NCI-H146 (cell line): ENCODE results near the gene ERN1.

Experiments
- DNase-seq: peaks from one replicate; lab custom pipeline; 2025; lab: John Stamatoyannopoulos, UW

The ERN1 gene

GRCh38 chr17:64004218-64004770 is 125.7 kb downstream of the ERN1 start:
- no peak for DNase-seq

- DNase-seq: no peak
Measured at GRCh38 chr17:64003526-64004121, 126.3 kb downstream of the ERN1 start.

GRCh38 chr17:64002658-64003525 is 127.1 kb downstream of the ERN1 start:
- no peak for DNase-seq

GRCh38 chr17:64001763-64002529 is 128.0 kb downstream of the ERN1 start:
- no peak for DNase-seq

GRCh38 chr17:64001091-64001579 is 128.8 kb downstream of the ERN1 start:
- no peak for DNase-seq

GRCh38 chr17:63999680-64000531 is 130.0 kb downstream of the ERN1 start:
- DNase-seq: no peak

GRCh38 chr17:63998721-63999679 is 130.9 kb downstream of the ERN1 start:
- no peak for DNase-seq

GRCh38 chr17:63998050-63998720 is 131.8 kb downstream of the ERN1 start, which contains the start of gene PRR29:
PRR29 (plus strand) TSS chr17:63998351; CDS start chr17:63998365, 14 bp downstream.
- peak; percentile 86 for DNase-seq

GRCh38 chr17:63997341-63998048 is 132.4 kb downstream of the ERN1 start:
- DNase-seq: no peak

- no peak for DNase-seq
Measured at GRCh38 chr17:63996430-63997182, 133.3 kb downstream of the ERN1 start.

GRCh38 chr17:63995626-63996025 is 134.3 kb downstream of the ERN1 start:
- DNase-seq: no peak

- DNase-seq: no peak
Measured at GRCh38 chr17:63993368-63993985, 136.5 kb downstream of the ERN1 start.

GRCh38 chr17:63991611-63992010 is 138.3 kb downstream of the ERN1 start:
- DNase-seq: no peak

- DNase-seq: no peak
Measured at GRCh38 chr17:63989622-63990345, 140.2 kb downstream of the ERN1 start.
